H1 (cell line): ENCODE measurements around the gene NACAD. TPM values are rescaled to one million over a fixed set of nuclear protein-coding genes. Genes with fewer than 3 reads are reported as not detected.

Experiments used
- CBX8 ChIP-seq: fragments of 300-800, 300-1000 bp; sonication (generic); IDR thresholded peaks from 2 replicates; pipeline ENCODE4 v1.7.1; 2016; ENCODE audit warnings: low read depth, low read length, borderline replicate concordance
- CTCF ChIP-seq, 3 experiments: IDR thresholded peaks; 1 replicate in 2 of 3; 2 replicates in 1 of 3; pipeline versions ENCODE4 v1.5.1 to v1.6.1; 2011; ENCODE audit warnings: low read length in 3 of 3, mild to moderate bottlenecking in 3 of 3, inconsistent platforms in 2 of 3, low read depth in 1 of 3, moderate library complexity in 1 of 3; ENCODE audit not compliant: insufficient read depth in 1 of 3; ENCODE audit errors: control extremely low read depth in 1 of 3
- TCF12 ChIP-seq: IDR thresholded peaks from 2 replicates; pipeline ENCODE4 v1.6.1; 2011; ENCODE audit warnings: low read depth, mild to moderate bottlenecking, low read length
- polyA plus RNA-seq, 7 experiments: library from polyadenylated mRNA; depleted of rRNA in 3 of 7; stranded (reverse) in 5 of 7; unstranded in 2 of 7; fragments of >200 nt in 5 of 7; fragments of 200-250 nt in 2 of 7; gene quantifications; 1 replicate in 5 of 7; 2 replicates in 1 of 7; 4 replicates in 1 of 7; pipeline versions ENCODE4 v1.2.1 to v1.2.3, GENCODE V29; 2011 to 2013; ENCODE audit warnings: missing spikeins in 2 of 7, mixed read lengths in 2 of 7
- total RNA-seq: library from RNA; stranded (reverse); fragmentation: NEBNext Ultra II Directional; extraction: Animal tissue kit (Norgen Biotek cat#: 25700); gene quantifications from 2 replicates; pipeline ENCODE4 v1.2.1, GENCODE V29; 2021

The NACAD gene
- total and polyA plus RNA-seq, 2 of the 8 experiments (the other 6 are each of a cell fraction or from before 2014, with no cell fraction given): 1.3 to 6.0 TPM

- no peak for TF ChIP-seq CTCF (IDR thresholded peaks at IDR 0.05; ENCODE audit: control extremely low read depth in 1 of 3, insufficient read depth in 1 of 3, low read depth in 1 of 3, low read length in 3 of 3)
- TF ChIP-seq CBX8: no peak
- TF ChIP-seq TCF12: no peak
- TF ChIP-seq, all 59 proteins: peak for 0
Measured at GRCh38 chr7:45060295-45060694, 28.5 kb downstream of the NACAD start (continued).
